AG08395 (cell line): ENCODE results near the gene ZNF621.
"Not testable (repeated sequence)": the region's sequence is repeated elsewhere in the genome, so short reads cannot be mapped to it uniquely, and the experiment has no call there.

ENCODE experiments used
- DNase-seq: peaks from one replicate; pipeline ENCODE4 v3.0.0; 2012; ENCODE audit warnings: mixed read lengths, low spot score

The ZNF621 gene

DNA sequence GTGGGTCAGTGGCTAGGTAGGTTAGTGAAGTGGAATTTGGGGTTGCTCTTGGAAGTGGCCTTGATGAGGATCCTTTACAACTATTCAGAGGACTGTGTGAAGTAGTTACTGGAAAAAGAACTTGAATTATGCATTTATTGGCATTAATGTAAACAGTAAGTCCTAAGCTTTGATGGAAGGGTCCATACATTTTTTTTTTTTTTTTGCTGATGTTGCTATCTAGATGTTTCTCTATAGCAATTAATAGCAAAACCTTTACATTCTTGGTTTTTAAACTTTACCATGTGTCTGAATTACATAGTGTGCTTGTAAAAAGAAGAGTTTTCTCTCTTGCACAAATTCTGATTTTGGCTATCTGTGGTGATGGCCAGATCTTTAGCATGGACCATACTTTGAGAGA, 9.5 kb downstream of the ZNF621 start:
- DNase-seq: no peak

DNA sequence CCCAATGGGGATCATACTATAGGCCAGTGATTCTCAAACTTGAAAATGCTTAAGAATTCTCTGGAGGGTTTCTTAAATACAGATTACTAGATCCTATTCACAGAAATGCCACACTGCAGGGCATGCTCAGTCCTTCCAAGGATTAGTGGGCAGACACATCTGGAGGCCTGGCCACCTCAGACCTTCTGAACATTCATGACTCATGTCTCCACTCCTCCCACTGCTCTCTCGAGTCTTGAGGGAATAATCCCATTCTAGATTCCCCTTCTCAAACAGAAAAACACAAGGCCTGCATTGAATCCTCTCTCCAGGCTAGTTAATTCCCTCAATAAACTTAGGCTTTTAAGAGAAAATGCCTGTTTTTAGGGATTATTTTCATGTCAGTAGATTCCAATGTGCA, 22.1 kb downstream of the ZNF621 start:
- peak; percentile 89 for DNase-seq

DNA sequence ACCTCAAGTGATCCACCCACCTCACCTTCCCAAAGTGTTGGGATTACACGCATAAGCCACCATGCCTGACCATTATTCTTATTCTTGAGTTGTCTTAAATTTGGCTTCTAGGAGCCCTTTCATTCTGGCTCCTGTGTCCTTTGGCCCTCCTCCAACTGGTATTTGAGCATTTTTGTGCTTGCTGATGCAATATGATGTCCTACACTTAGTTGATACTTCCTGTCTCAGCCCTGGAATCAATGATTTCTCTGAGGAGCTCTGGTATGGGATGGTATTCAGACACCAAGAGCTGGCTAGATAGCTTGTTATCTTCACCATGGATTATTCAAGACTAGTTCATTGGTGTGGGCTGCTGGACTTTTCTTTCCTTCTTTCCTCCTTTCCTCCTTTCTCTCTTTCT, 25.4 kb downstream of the ZNF621 start:
- DNase-seq: no peak

DNA sequence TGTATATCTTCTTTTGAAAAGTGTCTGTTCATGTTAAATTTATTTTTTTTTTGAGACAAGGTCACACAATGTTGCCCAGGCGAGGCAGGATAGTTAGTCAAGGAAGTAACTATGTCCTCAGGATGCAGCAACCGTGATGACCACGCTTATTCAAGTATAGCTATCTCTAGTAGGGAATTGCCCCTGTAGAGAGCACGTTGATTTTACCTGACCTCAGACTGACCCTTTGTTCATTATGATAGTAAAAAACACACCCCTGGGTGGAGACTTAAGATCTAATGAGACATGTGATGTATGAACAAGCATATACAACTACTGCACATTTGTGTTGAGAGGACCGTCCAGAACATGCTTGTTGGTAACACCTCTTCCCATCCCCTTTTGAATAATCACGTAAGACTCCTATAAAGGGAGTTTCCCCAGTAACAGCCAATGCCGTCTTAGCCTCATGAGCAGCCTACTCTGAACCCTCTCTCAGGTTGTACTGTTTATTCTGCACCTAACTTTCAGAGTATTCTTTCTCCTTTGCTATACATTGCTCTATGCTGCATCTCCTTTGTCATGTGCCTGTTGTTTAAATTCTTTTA, 32.9 kb downstream of the ZNF621 start:
- no peak for DNase-seq

DNA sequence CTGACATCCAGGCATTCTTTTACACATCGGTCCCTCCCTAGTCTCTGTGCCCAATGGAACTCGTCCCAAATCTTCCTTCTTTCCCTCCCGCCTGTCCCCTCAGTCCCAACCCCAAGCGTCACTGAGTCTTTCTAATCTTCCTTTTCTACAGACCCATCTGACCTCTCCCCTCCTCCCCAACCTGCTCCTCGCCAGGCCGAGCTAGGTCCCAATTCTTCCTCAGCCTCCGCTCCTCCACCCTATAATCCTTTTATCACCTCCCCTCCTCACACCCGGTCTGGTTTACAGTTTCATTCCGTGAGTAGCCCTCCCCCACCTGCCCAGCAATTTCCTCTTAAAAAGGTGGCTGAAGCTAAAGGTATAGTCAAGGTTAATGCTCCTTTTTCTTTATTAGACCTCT, 37.7 kb downstream of the ZNF621 start:
- not testable (repeated sequence) for DNase-seq

DNA sequence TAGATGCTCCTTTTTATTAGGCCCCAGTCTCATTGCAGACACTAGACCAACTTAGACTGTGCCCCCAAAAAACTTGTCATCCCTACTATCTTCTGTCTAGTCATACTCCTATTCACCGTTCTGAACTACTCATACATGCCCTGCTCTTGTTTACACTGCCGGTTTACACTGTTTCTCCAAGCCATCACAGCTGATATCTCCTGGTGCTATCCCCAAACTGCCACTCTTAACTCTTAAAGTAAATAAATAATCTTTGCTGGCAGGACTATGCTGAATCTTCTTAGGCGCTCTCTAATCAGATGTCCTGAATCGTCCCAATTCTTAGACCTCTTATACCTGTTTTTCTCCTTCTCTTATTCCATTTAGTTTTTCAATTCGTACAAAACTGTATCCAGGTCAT, 40.9 kb downstream of the ZNF621 start:
- DNase-seq: not testable (repeated sequence)

DNA sequence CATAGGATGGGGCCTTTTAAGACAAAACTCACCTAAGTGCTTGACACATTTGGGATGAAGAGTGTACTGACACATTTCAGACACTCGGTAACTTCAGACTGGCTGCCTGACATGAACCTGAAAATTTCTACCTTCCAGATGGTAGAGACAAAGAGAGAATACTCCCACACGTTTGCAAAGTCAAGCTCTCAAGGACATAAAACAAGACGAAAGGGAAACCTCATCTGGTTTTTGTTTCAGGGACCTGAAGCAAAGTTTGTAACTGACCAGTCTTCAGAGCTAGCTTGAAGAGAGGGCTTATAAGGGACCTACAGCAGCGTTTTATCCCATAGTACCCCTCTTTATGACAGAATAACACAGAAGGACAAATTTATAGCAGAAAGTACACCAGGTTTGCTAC, 41.9 kb downstream of the ZNF621 start:
- no peak for DNase-seq

DNA sequence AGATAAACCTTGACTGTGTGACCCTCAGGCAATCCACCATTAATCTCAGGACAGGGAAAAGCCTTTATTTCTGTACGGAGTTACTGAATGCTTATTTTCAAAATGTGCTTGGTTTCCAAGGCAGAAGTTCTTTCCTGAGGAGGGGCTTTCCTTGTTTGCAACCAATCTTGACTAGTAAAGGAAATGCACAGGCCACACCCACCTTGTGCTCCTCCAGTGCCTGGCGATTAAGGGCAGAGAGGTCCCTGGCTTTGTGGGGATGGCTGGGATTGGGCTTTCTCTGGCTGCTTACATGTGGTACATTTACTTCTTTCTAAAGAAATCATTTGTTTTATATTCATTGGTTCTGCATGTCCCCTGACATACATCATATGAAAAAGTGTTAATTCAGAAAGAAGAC, 47.8 kb downstream of the ZNF621 start:
- no peak for DNase-seq

DNA sequence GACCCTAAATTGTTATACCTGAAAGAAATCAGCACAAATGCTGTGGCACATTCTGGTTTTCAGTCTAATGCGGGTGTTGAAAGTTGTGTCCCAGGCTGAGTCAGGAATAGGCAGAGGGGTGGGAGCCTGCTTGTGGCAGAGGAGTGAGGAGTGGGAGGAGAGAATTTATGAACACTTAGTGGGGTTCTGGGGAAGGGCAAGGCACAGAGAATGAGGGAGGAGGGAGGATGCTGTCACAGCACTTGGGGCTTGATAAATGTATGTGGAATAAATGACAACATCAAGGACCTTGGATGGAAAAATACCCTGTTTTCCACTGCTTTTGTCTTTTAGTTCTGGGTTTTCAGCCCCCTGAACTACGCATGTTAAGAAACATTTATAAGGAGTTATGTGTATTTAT, 49.3 kb downstream of the ZNF621 start:
- no peak for DNase-seq

DNA sequence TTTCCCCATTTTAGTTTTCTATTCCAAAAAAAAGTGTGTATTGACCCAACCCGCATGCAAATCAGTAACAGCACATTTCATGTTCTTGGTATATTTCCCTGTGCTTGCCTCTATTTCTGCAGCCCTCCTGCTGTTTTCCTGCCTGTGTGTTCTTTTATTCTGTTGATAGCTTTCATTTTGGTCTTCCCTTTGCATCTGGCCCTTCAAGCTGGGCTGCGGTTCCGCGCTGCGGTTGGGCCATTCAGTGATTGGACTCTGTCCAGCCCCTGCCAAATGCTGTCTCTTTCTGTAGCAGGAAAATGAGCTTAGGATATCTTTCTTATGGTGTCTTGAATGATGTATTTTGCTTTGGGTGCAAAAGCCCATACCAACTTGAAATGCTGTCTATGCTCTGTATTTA, 49.9 kb downstream of the ZNF621 start:
- peak; percentile 27 for DNase-seq

DNA sequence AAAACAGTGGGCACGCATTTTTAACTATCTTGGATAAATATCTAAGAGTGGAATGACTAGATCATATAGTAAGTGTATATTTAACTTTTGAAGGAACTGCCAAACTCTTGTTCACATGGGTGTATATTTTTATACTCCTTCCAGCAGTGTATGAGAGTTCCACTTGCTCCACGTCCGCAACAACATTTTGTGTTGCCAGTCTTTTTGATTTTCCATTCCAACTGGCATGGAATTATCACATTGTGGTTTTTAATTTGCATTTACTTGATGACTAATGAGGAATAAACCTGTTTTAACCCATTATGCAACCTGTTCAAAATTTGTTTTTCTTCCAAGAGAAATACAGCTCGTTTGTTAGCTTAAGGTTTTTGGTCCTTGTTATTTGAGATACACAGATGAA, 51.6 kb downstream of the ZNF621 start:
- no peak for DNase-seq

DNA sequence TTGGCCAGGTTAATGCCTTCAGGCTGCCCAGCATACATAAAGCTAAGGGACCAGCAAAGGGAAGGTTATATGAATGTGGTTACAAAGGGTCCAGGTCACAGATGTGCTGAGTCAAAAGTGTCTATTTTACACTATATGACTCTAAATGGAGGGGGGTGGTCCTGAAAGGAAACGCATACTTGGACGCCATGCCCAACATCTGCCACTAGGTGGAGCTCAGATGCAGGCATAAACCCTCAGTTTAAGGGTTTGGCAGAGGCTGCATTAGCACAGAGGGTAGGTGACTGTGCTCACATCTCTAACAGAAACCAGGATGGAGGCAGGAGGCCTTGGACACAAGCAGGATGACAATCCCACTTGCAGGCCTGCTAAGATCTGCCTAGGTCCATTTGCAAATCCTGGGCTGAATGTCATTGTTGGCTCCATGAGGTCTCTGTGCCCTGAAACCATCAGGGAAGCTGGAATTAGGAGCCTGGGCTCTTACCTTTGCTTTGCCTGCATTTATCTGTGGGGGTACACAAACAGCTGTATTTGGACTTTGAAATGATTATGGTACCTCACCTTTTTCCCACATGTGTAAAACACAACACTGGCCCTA, 55.8 kb downstream of the ZNF621 start:
- DNase-seq: peak; percentile 72

DNA sequence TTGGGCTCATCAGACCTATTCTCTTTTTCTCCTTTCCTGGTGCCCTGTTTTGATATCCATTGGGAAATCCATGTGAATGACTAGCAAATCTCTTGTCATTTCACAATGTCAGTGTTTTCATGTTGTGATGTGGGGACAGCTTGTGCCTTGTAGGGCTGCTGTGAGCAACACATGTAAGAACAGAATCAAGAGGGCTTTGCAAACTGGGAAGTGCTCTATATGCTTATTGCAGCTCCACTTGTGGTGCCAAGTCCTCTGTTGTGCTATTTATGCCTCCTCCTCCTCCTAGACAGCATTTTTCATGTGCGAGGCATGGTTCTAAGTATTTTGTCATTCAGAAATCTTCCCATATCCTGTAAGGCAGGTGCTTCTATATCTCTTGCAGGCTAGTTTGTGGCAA, 56.4 kb downstream of the ZNF621 start:
- DNase-seq: no peak

DNA sequence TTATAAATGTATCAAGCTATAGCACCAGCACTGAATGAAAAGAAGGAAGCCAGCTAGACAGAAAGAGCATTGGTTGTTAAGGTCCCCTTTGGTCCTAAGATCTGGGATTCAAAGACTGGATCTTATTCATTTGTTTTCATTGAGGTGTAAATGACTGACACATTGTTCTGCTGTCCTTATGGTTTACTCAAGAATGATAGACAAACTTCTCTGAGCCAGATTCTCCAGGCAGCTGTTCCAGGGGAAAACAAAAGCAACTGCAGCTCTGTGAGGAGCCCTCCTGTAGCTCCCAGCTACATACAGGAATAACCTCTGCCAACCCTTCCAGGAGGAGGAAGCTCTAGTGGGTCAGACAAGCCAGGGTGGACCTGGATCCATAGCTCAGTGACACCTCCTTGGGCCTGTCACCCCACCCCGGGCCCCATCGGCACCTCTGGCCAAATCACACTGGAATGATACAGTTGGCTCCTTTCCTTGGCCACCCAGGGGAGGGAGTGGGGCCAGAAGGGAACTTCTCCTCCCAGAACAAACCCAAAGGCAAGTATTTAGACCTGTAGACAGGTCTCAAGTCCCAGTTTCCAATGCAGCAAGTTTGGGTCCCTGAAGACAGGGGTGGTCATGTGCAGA, 57.8 kb downstream of the ZNF621 start:
- DNase-seq: no peak

DNA sequence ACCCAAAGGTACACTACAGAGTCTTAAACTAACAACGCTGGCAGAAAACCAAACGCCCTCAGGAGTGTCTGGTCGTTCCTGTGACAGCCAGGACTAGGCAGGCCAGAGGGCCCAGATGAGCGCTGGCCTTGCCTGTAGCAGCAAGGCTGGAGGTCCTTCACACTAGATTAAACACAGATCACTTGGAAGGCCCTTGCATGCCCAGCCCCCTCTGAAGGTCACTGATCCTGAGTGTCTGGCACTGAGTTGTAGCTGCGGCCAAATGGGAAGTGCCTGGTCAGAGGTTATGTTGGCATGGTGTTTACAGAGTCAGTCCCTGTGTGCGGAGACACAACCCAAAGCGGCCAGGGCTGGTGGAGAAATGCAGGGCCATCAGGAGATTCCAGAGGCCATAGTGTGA, 58.9 kb downstream of the ZNF621 start:
- DNase-seq: no peak

DNA sequence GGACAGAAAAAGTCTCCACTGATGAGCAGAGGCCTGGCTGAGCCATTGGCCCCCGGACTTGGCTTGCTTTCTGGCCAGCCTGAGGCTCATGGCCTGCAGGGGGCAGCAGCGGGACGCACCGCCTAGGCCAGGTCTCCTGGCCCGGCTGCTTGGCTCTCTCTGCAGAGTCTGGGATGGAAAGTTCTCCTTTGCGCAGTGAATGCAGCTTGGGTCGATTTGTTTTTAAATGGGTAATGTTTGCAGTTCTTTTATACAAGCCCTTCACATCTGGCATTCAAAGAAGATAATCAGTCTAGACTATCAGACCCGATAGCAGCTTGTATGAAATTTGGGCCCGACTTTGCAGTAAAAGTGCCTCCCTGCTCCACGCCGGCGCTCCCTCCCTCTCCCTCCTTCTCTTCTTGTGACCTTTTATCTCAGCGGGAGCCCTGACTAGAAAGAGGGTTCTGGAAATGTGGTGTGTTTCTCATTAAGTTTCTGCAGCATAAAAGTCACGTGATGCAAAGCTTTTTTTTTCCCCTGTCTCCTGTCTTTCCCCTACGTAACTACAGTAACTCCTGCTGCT, 59.9 kb downstream of the ZNF621 start:
- peak; percentile 85 for DNase-seq

DNA sequence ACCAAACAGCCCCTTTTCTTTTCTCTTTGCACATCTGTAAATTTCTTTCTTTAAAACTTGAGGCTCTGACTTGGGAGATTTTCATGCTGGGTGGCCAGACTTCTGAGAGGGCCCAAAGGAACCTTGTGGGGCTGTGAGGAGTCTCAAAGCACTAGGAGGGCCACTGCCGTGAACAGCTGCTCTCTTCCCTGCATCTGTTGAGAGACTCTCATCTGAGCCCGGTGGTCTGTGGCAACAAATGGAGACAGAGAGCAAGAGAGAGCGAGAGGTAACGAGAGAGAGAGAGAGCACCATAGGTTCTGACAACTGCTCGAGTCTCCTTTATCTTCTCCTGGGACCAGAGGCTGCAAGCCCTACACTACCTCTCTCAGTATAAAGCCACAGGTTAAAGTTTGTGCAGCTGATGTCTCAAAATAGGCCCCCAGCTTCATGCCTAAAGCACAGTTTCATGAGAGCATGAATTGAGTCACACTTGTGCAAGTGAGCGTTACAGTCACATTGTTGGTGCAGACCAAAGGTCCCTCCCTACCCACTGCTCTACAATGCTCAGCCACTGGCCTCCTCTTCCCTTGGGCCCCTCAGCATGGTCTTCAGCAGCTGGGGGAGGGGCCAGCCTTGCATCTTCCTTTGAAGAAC, 60.7 kb downstream of the ZNF621 start:
- no peak for DNase-seq

DNA sequence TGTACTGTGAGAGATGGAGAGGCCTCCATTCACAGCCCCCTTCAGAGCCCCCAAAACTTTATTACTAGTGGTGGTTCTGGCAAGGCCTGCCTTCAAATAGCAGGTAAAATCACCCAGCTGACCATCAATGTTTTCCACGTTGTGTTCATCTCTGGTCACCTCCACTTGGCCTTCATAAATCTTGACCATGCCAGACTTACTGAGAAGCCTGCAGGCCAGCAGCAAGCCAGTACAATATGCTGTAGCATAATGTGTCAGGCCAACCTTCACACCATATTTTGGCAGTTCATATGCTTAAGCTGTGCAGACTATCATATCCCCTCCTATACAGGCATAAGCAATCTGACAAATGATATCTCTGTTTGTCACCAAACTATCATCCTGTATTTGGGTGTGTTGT, 62.1 kb downstream of the ZNF621 start:
- DNase-seq: no peak

DNA sequence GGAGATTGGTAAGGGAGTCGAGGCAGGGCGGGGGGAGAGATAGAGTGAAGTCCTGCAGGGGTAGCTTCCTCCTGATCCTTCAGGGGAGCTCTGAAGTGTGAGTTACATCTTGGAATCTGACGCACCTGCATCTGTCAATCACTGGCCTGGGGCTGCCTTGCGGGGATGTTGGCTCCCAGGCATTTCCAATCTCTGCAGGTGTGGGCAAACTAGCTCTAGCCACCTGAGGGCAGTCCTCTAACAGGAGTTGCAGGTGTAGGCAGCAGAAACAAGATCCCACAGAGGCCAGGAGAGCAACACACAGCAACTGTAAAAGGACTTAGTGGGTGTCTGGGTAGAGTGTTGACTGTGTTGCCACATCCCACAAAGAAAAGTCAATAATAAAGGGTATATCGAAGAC, 63.6 kb downstream of the ZNF621 start:
- no peak for DNase-seq
